Left kidney (tissue), 2 donors: ENCODE measurements around the gene IFTAP. TPM values are rescaled to one million over a fixed set of nuclear protein-coding genes. Genes with fewer than 3 reads are reported as not detected.

ENCODE experiments used
- DNase-seq: peaks from one replicate; pipeline ENCODE4 v3.0.0-alpha.2; 2013
- polyA plus RNA-seq: library from polyadenylated mRNA; unstranded; fragments of 120-200 nt; gene quantifications from one replicate; pipeline ENCODE4 v1.2.1, GENCODE V29; 2013; ENCODE audit not compliant: insufficient read length

IFTAP gene
- polyA plus RNA-seq, 1 donor, result 54.7 TPM

- no peak for DNase-seq
These were observed 6.2 kb upstream of the IFTAP start for GRCh38 chr11:36588099-36588498.

- no peak for DNase-seq
These were observed 3.8 kb upstream of the IFTAP start for GRCh38 chr11:36590513-36590912.

- no peak for DNase-seq
These were observed 2.9 kb upstream of the IFTAP start for GRCh38 chr11:36591433-36591832.

GRCh38 chr11:36596880-36597279 lies 2.6 kb downstream of the IFTAP start:
- DNase-seq, result no peak

- no peak for DNase-seq
These were observed 3.7 kb downstream of the IFTAP start, which contains the start of gene RAG2 for GRCh38 chr11:36598051-36598450. Gene RAG2 (minus strand): TSS chr11:36598236. CDS start chr11:36594168, 4,068 bp downstream.

- DNase-seq, result no peak
These were observed 5.9 kb downstream of the IFTAP start for GRCh38 chr11:36600180-36600579.

- DNase-seq, result no peak
These were observed 6.9 kb downstream of the IFTAP start for GRCh38 chr11:36601155-36601554.

GRCh38 chr11:36602135-36602534 lies 7.8 kb downstream of the IFTAP start:
- DNase-seq, result no peak

- DNase-seq, result no peak
These were observed 11.2 kb downstream of the IFTAP start for GRCh38 chr11:36605221-36606216.

GRCh38 chr11:36608491-36609199 lies 14.3 kb downstream of the IFTAP start:
- no peak for DNase-seq

- DNase-seq, result no peak
These were observed 15.1 kb downstream of the IFTAP start for GRCh38 chr11:36609383-36609782.

GRCh38 chr11:36615826-36616225 lies 21.5 kb downstream of the IFTAP start:
- DNase-seq, result no peak

- DNase-seq, result no peak
These were observed 23.5 kb downstream of the IFTAP start for GRCh38 chr11:36617543-36618362.

GRCh38 chr11:36618363-36619047 lies 24.2 kb downstream of the IFTAP start:
- DNase-seq, result no peak

- DNase-seq, result no peak
These were observed 25.2 kb downstream of the IFTAP start for GRCh38 chr11:36619502-36619901.

GRCh38 chr11:36620246-36620645 lies 25.9 kb downstream of the IFTAP start:
- DNase-seq, result no peak

- no peak for DNase-seq
These were observed 28.3 kb downstream of the IFTAP start for GRCh38 chr11:36622431-36623136.

GRCh38 chr11:36623494-36623893 lies 29.2 kb downstream of the IFTAP start:
- no peak for DNase-seq

GRCh38 chr11:36627006-36627405 lies 32.7 kb downstream of the IFTAP start:
- no peak for DNase-seq

GRCh38 chr11:36627471-36627870 lies 33.2 kb downstream of the IFTAP start:
- no peak for DNase-seq

- DNase-seq, result no peak
These were observed 33.8 kb downstream of the IFTAP start for GRCh38 chr11:36628141-36628540.
